Uterus (tissue), 4 donors: ENCODE results near the gene RNF19B. TPM values are rescaled to one million over a fixed set of nuclear protein-coding genes. Genes with fewer than 3 reads are reported as not detected.
"Not testable (repeated sequence)": the region's sequence is repeated elsewhere in the genome, so short reads cannot be mapped to it uniquely, and the experiment has no call there.

Source experiments
- DNase-seq, 2 donors: peaks; one replicate each; pipeline ENCODE4 v3.0.0-alpha.2; 2019 to 2020
- H3K27ac ChIP-seq, 2 donors: fragments of 200-600 bp; sonication (generic); 1 replicate in 1 of 2; 2 replicates in 1 of 2; pipeline ENCODE4 v1.5.1; 2016 to 2018
- H3K27me3 ChIP-seq, 2 donors: fragments of 200-600 bp; sonication (generic); one replicate each; pipeline ENCODE4 v1.5.1; 2018 to 2019; ENCODE audit warnings: control low read depth in 1 of 2
- H3K36me3 ChIP-seq, 2 donors: fragments of 200-600 bp; sonication (generic); one replicate each; pipeline ENCODE4 v1.5.1; 2019; ENCODE audit warnings: control low read depth in 1 of 2
- H3K4me1 ChIP-seq, 2 donors: fragments of 200-600 bp; sonication (generic); one replicate each; pipeline ENCODE4 v1.5.1; 2018 to 2019; ENCODE audit warnings: control low read depth in 1 of 2
- H3K4me3 ChIP-seq, 2 donors: fragments of 200-600 bp; sonication (generic); 1 replicate in 1 of 2; 2 replicates in 1 of 2; pipeline ENCODE4 v1.5.1; 2018 to 2019; ENCODE audit warnings: mild to moderate bottlenecking in 1 of 2
- H3K9me3 ChIP-seq, 2 donors: fragments of 200-600 bp; sonication (generic); one replicate each; pipeline ENCODE4 v1.5.1; 2019; ENCODE audit warnings: control low read depth in 1 of 2
- CTCF ChIP-seq, 4 experiments: fragments of 200-600 bp in 2 of 4; fragments of 450-650 bp in 2 of 4; sonication (generic) in 2 of 4; IDR thresholded peaks; one replicate each; pipeline ENCODE4 v1.5.1; 2016 to 2019; ENCODE audit warnings: antibody characterized with exemption in 4 of 4, mild to moderate bottlenecking in 2 of 4, moderate library complexity in 1 of 4
- POLR2A ChIP-seq, 2 donors: fragments of 450-650 bp; IDR thresholded peaks; one replicate each; pipeline ENCODE4 v1.6.1; 2016; ENCODE audit warnings: antibody characterized with exemption in 2 of 2, mild to moderate bottlenecking in 1 of 2, moderate library complexity in 1 of 2
- intact Hi-C: fragments of 100-400 bp; cut with DNase I; formaldehyde crosslinking; loops from one replicate; pipeline ENCODE4 v1.15.1; 2023; ENCODE audit warnings: low total_unique reads
- total RNA-seq, 4 donors: library from RNA; depleted of rRNA in 3 of 4; stranded (reverse); fragments of >200 nt in 3 of 4; gene quantifications; one replicate each; pipeline versions ENCODE4 v1.1.0 to v1.2.4, GENCODE V29; 2014 to 2023
- donor health status: DM: yes; HTN: yes; CAD: no.

RNF19B gene
- total RNA-seq, 4 donors from 2014 or later = 13.2 to 23.4 (median 17.4) TPM

GRCh38 chr1:32906654-32907053 lies 58.0 kb downstream of the RNF19B start:
- Histone ChIP-seq H3K27ac (no peak overlapping the region), H3K4me1 (no peaks in the 10 kb centered on the region), H3K36me3 (no peaks in the 10 kb centered on the region), H3K27me3 (no peaks in the 10 kb centered on the region), H3K9me3 (no peaks in the 10 kb centered on the region), H3K4me3 (no peak overlapping the region)
- intact Hi-C loops = no loop called here
- TF ChIP-seq CTCF (IDR thresholded peaks at IDR 0.05) (no peak), POLR2A (IDR thresholded peaks at IDR 0.05) (no peak)
- no peak for DNase-seq

GRCh38 chr1:32905588-32905987 lies 59.0 kb downstream of the RNF19B start:
- intact Hi-C loops, DNase-seq, H3K9me3 ChIP-seq, H3K27me3 ChIP-seq, H3K4me1 ChIP-seq, H3K27ac ChIP-seq, H3K4me3 ChIP-seq, H3K36me3 ChIP-seq: not testable (repeated sequence)

- no peak for DNase-seq
- intact Hi-C loops = no loop called here
- Histone ChIP-seq H3K36me3 (no peaks in the 10 kb centered on the region), H3K4me3 (no peak overlapping the region), H3K27ac (no peak overlapping the region), H3K4me1 (peaks cover 0 to 6% of the 10 kb centered on the region in 2 donors), H3K27me3 (no peaks in the 10 kb centered on the region), H3K9me3 (no peaks in the 10 kb centered on the region)
- no peak for TF ChIP-seq POLR2A (IDR thresholded peaks at IDR 0.05)
- TF ChIP-seq CTCF (IDR thresholded peaks at IDR 0.05) = no peak
These were observed 59.8 kb downstream of the RNF19B start for GRCh38 chr1:32904797-32905196.

- no peak for DNase-seq
- TF ChIP-seq POLR2A (IDR thresholded peaks at IDR 0.05) (no peak), CTCF (IDR thresholded peaks at IDR 0.05) (no peak)
- Histone ChIP-seq H3K9me3 (no peaks in the 10 kb centered on the region), H3K36me3 (no peaks in the 10 kb centered on the region), H3K4me1 (peaks cover 0 to 6% of the 10 kb centered on the region in 2 donors), H3K4me3 (no peak overlapping the region), H3K27ac (no peak overlapping the region), H3K27me3 (no peaks in the 10 kb centered on the region)
- intact Hi-C loops = no loop called here
These were observed 60.4 kb downstream of the RNF19B start for GRCh38 chr1:32903991-32904785.

GRCh38 chr1:32902535-32902920 lies 62.1 kb downstream of the RNF19B start:
- Histone ChIP-seq H3K27ac (no peak overlapping the region), H3K36me3 (no peaks in the 10 kb centered on the region), H3K4me3 (no peak overlapping the region), H3K4me1 (peaks cover 0 to 6% of the 10 kb centered on the region in 2 donors), H3K9me3 (no peaks in the 10 kb centered on the region), H3K27me3 (no peaks in the 10 kb centered on the region)
- TF ChIP-seq POLR2A (IDR thresholded peaks at IDR 0.05) (no peak), CTCF (IDR thresholded peaks at IDR 0.05) (no peak)
- intact Hi-C loops = no loop called here
- no peak for DNase-seq
